Renal cortical epithelial cell (primary cell): Measurements from ENCODE around the gene NT5C1B. TPM values are rescaled to one million over a fixed set of nuclear protein-coding genes. Genes with fewer than 3 reads are reported as not detected.

ENCODE experiments used
- DNase-seq: peaks from one replicate; pipeline ENCODE4 v3.0.0-alpha.2; 2011; ENCODE audit warnings: low read depth
- total RNA-seq: library from RNA; depleted of rRNA; stranded (reverse); fragments of >200 nt; gene quantifications from 2 replicates; pipeline ENCODE4 v1.2.3, GENCODE V29; 2014

NT5C1B gene
- total RNA-seq, 1 donor from 2014 or later = not detected

DNA sequence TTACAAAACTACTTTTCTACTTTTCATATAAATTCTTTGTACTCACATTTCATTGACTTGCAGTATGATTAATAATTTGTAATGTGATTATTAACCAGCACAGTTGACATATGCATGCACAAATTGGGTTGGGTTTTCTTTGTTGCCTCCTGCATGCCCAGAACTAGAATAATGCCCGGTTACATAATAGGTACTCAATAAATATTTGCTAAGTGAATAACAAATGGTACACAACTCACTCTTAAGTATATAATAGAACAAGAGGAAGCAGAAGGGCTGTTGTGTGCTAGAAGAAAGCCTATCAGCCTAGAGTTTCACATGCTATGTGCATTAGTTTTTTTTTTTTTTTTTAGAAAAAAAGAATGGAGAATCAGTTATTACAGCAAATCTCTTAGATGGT is 38.2 kb downstream of the NT5C1B start:
- no peak for DNase-seq

DNA sequence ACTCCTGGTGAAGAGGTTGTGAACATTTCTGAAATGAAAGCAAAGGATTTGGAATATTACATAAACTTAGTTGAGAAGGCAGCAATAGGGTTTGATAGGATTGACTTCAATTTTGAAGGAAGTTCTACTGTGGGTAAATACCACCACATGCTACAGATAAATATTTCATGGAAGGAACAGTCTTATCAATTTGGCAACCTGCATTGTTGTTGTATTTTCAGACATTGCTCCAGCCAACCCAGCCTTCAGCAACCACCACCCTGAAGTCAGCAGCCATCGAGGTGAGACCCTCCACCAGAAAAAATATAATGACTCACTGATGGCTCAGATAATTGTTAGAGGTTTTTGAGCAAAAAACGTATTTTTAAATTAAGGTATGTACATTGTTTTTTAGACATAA is 38.9 kb downstream of the NT5C1B start:
- no peak for DNase-seq

DNA sequence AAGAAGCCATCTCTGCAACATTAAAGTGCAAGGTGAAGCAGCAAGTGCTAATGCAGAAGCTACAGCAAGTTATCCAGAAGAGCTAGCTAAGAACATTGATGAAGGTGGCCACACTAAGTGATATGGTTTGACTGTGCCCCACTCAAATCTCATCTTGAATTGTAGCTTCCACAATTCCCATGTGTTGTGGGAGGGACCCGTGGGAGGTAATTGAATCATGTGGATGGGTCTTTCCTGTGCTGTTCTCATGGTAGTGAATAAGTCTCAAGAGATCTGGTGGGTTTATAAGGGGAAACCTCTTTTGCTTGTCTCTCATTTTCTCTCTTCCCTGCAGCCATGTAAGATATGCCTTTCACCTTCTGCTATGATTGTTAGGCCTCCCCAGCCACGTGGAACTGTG is 40.3 kb downstream of the NT5C1B start:
- DNase-seq = no peak

DNA sequence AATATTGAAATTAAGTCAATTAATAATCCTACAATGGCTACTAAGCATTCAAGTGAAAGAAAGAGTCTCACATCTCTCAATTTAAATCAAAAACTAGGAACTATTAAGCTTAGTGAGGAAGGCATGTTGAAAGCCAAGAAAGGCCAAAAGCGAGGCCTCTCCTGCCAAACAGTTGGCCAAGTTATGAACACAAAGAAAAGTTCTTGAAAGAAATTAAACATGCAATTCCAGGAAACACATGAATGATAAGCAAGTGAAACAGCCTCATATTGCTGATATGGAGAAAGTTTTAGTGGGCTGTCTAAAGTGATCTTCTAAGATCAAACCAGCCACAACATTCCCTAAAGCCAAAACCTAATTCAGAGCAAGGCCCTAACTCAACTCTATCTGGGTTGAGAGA is 40.7 kb downstream of the NT5C1B start:
- DNase-seq = no peak

DNA sequence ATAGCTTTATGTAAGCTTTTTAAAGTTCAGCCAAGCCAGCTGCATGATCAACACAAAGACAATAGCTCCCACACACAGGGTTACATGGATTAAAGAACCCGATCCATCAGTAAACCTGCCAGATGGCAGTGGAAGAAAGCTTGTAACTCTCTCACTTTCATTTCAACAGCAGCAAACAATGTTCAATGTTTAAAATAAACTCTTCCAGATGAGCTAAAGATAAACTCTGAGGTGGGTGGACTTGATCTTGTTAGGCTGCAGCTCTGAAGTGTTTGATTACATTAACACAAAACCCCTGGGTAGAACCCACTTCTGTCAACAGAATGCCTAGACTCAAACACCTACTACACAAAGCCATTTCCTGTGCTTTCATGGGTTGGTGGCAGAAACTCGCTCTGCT is 42.8 kb downstream of the NT5C1B start:
- DNase-seq = no peak

DNA sequence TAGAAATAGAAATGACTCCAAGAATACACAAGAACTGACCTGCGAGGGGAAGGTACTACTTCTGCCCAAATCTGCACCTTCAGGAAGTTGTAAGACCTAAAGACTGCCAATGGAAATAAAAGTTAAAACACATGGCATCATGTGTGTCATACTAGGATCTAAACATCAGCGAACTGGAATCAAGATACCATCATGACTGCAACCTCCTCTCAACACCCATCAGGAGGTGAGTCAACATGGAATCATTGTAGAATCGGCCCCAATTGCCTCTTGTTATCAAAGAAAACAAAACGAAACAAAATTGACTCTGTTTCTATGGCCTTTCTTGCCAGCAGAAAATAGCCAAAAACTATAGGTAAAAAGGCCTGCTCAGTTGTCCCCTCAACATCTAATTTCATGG is 44.0 kb downstream of the NT5C1B start:
- no peak for DNase-seq

DNA sequence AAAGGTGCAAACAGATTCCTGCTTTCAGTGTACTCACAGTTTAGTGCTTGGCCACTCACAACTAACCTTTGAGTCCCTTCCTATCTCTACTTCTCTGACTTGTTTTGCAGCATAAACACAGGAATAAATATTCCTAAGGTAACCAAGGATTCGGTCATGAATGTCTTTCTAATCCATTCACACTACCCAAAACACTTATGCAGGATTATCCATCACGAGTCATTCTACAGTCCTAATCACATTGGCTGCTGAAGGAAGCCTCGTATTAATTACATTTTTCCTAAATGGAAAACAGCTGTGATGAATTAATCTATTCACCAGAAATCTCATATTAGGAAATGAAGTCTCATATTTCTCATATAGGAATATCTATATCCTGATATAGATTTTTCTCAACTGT is 45.2 kb downstream of the NT5C1B start:
- no peak for DNase-seq

DNA sequence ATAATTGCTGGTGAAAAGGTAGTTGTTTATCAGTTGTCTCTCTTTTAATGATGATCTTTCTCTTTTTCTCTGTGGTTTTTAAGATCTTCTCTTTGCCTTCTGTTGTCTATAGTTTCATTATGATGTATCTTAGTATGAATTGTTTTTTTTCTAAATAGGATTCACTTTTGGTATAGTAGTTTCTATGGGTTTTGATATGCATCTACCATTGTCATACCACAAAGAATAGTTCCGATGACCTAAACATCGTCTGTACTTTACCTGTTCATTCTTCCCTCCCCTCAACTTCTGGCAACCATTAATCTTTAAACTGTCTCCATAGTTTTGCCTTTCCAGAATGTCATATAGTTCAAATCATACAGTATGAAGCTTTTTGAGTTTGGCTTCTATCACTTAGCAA is 48.5 kb downstream of the NT5C1B start:
- no peak for DNase-seq

DNA sequence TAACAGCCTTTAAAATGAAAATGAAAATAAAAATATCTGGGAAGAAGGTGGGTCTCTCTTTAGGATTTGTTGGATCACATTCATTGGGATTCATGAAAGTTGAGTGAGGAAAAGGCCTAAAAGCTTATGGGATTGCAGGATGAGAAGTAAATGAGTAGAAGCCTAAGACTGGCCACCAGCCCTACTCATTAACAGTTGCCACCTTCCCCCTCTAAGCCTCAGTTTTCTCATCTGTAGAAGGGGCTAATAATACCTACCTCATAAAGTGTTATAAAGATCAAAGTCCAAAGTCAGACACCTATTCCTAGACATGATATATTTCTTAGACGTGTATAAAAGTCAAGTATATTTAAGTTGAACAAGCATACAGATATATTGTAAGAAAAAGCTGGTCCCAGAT is 52.7 kb downstream of the NT5C1B start:
- no peak for DNase-seq

DNA sequence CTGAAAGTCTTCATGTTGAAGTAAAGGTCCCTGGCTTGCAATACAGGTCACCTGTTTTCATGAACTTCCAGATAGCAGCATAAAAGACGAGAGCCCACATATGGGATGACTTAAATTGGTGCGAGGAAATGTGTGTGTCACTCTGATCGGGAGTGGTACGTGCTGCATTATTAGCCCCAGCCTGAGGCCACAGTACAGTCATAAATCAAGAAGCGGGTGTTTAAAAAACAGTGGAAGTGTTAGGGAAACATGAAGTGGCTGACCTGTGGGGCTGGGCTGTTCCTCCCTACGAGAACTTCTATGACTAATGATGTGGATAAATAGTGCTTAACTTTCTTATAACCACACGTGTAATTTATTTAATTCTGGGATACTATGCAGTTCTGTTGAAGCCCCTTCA is 53.3 kb downstream of the NT5C1B start:
- peak; percentile 67 for DNase-seq

DNA sequence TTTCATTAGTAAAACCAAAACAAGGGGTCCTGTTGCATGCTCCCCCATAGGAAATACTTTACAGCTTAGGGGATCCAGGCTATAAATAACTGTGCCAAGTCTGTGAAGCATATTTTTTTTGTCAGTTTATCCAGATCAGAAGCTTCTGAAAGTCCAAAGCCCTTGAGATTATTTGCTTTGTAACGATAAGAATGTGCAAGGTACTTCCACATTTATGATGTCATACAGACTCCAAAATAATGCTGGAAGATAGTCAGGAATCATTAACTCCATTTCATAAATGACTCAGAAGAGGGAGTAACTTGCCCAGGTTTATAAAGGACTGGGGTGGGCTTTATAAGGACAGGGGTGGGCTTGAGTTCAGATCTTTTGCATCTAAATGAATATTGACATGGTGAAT is 58.2 kb downstream of the NT5C1B start:
- DNase-seq = no peak

DNA sequence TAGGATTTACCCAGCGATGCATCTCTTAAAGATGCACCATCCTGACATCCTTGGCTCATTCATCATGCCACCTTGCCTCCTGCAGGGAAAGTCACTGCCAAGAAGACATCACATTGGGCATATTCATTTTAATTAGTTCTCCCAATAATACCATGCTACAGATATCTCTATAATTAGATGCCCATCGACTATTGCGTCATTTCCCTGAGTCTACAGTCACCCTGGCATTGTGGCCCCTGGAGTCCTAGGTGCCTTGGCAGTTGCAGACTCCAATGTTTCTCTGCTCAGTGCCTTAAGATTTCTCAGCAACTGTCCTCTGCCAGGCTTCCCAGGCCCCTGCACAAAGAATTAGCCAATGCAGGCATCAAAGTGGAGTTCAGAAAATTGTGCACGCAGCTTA is 61.5 kb downstream of the NT5C1B start:
- DNase-seq = no peak

DNA sequence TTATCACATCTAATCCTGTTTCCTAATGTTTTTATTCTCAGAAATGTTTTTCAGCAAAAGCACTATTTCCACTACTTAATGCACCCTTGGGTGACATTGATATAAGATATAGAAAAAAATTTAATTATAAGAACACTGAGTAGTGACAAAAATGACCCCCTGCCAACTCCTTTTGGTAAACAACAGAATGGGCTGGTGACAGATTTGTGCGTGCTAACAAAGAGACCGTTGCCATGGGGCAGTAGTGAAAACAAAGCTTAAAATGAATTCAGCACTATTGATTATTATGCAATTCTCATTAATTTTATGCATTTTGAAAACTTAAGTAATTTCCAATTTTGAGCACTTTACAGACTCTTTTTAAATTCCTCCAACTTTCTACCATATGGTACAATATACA is 62.0 kb downstream of the NT5C1B start:
- DNase-seq = no peak

DNA sequence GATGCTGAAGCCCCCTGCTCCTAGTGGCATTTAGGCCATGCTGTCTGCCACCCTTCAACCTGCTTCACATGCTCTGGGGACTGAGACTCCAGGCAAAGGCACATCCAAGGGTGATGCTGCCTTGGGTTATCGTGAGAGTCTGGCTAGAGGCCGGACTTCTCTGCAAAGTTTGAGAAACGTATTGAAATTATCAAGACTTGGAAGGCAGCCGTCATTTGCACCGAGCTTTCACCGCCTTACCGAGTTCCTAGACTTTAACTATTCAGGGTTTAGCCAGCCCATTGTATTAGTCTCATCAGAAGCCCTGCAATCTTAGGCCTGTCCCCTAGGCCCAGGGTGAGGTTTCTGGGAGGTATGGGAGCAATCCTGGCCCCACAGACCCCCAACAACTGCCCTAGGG is 62.9 kb downstream of the NT5C1B start:
- no peak for DNase-seq

DNA sequence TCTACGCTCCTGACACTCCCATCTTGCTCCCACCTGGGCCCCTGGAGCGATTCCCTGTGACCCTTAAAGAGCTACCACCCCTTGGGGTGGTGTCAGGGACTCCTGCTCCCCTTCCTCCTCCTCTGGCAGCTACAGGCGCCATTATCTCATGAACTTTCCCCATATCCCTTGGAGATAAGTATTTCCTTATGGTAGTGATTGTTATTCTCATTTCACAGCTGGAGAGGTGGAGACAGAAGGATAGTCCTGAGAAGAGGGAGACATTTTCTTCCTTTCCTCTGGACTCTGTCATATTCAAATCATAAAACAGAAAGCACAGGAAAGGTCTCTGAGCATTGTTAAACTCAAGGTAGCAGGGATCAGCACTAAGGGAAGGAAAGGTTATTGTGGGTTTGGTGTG is 63.5 kb downstream of the NT5C1B start:
- no peak for DNase-seq

DNA sequence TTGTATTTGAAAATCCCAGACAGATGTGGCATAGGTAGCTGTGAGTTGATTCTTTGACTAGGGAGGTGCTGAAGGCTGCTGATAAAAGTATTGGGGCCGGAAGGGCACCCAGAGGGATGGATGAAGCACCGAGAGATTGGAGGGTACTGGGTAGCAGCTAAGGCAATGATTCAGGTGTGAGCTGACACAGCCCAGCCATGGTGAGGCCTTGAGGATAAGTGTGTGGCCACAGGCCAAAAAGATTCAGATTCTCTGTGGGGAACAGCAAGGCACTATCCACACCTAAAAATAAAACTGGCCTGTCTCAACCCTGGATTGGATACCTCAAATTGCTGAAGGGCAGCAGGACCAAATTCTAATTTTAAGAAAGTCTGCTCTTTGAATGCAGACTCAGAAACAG is 64.1 kb downstream of the NT5C1B start:
- DNase-seq = no peak

DNA sequence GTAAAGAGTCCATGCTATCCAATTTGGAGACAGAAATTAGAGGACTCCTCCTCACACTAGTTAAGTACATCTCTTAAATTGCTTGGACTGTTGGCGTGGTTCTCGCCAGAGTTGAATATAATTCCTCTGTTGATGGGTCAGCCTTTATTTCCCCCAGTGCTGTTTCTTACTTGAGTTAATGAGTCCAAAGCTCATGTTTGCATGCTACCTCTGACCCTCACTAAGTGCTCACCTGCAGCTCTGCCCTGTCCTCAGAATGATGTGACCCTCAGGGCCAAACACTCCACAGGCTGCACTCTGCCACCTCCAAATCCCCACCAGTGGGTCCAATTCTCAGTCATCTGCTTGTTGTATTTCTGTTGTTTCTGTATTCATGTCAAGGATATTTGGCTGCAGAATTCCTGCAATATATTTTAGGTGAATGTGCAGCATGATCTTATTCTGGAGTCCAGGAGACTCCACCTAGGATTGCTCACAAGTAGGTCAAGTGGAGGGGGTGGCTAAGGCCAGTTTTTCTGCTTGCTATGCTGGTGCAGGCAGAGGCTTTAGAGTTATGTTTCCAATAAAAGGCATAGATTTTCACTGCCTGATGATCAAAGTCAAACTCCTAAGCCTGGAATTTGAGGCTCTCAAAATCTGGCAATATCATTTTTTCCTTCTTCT is 66.8 kb downstream of the NT5C1B start:
- no peak for DNase-seq

DNA sequence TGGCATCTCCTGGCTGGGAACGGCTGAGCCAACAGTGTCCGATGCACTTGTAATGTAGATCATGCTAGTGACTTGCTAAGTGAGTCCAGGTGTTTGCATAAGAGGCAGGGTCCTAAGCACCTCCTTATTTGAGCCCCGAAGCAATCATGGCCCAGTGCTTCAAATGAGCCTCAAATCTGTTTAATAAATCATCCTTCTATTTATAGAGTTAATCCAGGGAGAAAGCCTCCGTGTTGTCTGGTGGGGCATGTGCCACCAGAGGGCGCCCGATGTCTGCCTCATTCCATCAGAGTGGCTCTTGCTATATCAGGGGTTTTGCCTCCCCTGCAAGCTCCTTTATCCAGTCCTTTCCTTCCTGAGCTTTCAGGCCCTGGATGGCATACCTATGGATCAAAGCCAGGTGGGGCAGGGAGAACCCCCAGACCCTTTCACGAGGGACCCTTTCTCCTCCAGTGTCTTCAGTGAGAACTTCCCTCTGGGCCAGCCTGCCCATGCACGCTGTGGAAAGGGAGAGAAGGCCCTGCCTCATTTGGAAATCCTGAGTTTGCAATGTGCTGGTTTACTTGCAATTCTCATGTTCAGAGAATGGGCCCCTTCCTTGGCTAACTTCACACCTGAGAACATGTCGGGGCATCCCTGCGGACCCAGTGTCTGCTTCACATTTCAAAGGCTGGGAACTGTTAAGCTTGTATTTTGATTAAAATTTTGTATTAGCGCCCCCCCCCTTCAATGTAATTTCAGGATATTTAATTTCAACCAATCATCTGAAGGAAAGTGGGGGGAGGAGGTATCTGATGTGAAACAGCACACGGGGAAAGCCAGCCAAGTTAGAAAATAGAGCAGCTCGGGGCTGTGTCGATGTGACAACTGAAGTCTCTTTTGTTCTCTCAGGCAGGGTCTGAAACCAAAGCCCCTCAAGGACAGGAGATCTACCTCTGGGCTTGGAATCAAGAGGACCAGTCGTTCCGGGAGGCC is 68.6 kb downstream of the NT5C1B start:
- DNase-seq = peak; percentile 47

DNA sequence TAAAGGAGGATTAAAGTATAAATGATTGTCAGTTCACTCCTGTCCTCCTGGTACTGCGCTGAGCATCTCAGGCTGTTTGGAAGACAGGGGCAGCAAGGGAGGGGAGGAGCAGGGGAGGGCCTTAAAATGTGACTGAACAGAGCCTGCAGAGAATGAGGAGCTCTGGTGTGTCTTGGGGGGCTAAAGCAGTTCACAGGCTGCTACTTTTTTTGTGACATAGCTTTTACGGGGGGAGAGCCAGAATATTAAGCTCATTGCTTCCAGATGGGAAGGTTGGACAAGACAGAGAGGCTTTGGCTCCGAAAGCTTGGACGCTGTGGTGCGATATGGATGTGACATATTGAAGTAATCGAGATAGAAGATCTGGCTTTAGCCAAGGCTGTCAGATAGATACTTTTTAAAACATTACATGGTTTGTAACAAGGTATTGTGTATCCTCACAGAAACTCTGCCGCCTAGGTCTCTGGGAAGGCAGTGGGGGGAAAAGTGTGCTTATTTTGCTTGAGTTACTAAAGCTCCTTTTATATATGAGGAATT is 69.4 kb downstream of the NT5C1B start:
- no peak for DNase-seq

DNA sequence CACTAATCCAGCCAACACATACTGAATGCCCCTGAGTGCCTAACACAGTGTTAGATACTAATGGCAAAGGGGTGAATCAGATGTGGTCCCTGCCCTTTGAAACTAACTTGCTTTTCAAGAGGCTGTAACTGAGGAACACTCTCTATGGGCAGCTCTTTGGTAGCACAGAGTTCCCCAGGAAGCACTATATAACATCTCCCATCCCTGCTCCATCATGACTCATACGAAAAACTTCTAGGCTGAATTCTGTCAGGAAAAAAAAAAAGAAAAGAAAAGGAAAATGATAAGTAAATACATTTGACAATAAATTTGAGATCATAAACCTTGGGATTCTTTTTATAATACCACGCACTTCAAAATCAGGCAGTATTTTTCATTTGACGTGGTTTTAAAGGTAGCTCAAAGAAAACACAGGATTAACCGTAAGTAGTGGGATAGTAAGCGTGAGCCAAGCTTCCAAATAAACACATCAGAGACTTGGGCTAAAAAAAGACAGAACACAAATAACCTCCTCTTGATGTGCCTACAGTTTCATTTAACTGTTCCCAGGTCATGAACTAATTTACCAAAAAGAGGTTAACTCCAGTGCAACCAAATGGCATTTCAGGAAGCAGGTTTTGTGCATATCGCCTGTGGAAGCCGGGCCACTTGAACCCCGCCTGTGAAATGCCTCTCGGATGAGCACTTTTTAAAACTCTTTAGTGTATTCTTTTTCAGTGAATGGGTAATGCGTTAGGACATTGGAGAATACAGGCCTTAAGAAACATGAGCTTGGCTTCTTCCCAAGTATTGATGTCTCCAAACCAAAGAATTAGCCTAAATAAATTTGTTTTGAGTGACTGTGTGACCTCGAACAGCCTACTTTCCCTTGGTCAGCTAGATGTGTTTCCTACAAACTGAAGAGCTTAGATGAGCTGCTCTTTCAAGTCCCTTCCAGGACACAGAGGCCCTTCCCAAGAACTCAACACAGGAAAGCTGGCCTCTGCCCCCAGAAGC is 71.0 kb downstream of the NT5C1B start:
- DNase-seq = peak; percentile 12

DNA sequence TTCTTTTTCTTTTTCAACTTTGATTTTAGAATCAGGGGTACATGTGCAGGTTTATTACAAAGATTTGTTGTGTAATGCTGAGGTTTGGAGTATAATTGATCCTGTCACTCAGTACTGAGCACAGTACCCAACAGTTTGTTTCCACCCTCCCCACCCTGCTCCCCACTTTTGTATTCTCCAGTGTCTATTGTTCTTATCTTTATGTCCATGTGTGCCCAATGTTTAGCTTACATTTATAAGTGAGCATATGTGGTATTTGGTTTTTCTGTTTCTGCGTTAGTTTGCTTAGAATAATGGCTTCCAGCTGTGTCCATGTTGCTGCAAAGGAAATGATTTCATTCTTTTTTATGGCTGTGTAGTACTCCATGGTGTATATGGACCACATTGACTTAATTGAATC is 72.0 kb downstream of the NT5C1B start:
- no peak for DNase-seq

DNA sequence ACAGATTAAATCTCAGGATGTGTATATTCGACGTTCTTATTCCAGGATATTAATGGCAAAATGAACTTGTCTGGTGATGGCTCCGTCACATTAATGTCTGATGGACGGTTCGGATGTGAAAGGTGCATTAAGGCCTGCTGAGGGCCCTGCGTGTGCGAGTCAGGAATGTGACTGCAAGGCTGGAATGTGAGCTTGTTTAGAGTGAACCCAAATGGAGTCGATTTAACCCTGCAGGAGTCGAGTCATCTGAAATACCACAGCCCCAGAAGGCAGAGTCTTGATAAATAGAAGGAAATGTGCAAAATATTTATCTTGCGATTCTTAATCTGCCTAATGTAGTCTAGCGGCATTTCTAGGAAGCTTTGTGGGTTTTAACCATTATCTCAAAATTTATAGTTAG is 73.3 kb downstream of the NT5C1B start:
- DNase-seq = peak; percentile 22
